SU-DHL-6 (cell line): Measurements from ENCODE around the gene C1orf185.

Experiments used
- H2AFZ ChIP-seq: fragments of 200-600 bp; sonication (generic); 2 replicates; pipeline ENCODE4 v1.6.1; 2014; ENCODE audit warnings: low read depth, mild to moderate bottlenecking, moderate library complexity, mixed read lengths, antibody characterized with exemption, low read length; ENCODE audit not compliant: severe bottlenecking
- H3F3A ChIP-seq: fragments of 200-600 bp; shearing (Covaris generic); 2 replicates; pipeline ENCODE4 v1.6.0; 2016; ENCODE audit warnings: antibody characterized with exemption, mild to moderate bottlenecking; ENCODE audit not compliant: insufficient read depth
- H3K27ac ChIP-seq: fragments of 200-600 bp; sonication (generic); 2 replicates; pipeline ENCODE4 v1.5.1; 2016; ENCODE audit warnings: low read depth, mild to moderate bottlenecking, low read length, moderate library complexity, mixed read lengths
- H3K27me3 ChIP-seq: fragments of 200-600 bp; sonication (generic), shearing (Covaris generic); 2 replicates; pipeline ENCODE4 v1.6.0; 2014; ENCODE audit warnings: mild to moderate bottlenecking, low read length
- H3K36me3 ChIP-seq: fragments of 200-600 bp; sonication (generic); 2 replicates; pipeline ENCODE4 v1.6.1; 2014; ENCODE audit warnings: mild to moderate bottlenecking, low read length, mixed read lengths
- H3K4me2 ChIP-seq: fragments of 300-600, 200-600 bp; shearing (Covaris generic), sonication (generic); 2 replicates; pipeline ENCODE4 v1.6.0; 2014; ENCODE audit warnings: low read length, low read depth, mild to moderate bottlenecking; ENCODE audit not compliant: poor library complexity, severe bottlenecking
- H3K4me3 ChIP-seq: fragments of 200-600 bp; sonication (generic); 2 replicates; pipeline ENCODE4 v1.5.1; 2014; ENCODE audit warnings: antibody characterized with exemption, low read length, mild to moderate bottlenecking, mixed read lengths; ENCODE audit not compliant: insufficient read depth, poor library complexity, severe bottlenecking
- H3K79me2 ChIP-seq: fragments of 200-600 bp; sonication (generic); 2 replicates; pipeline ENCODE4 v1.6.1; 2014; ENCODE audit warnings: mild to moderate bottlenecking, low read length, moderate library complexity; ENCODE audit not compliant: insufficient read depth
- H3K9ac ChIP-seq: fragments of 200-600 bp; sonication (generic); 2 replicates; pipeline ENCODE4 v1.7.0; 2014; ENCODE audit warnings: mild to moderate bottlenecking, low read length
- H3K9me2 ChIP-seq: fragments of 200-600 bp; sonication (generic); replicated peaks from 2 replicates; pipeline ENCODE4 v1.6.1; 2014; ENCODE audit warnings: low read length; ENCODE audit not compliant: insufficient read depth
- H3K9me3 ChIP-seq: fragments of 200-600 bp; sonication (generic); 2 replicates; pipeline ENCODE4 v1.6.1; 2014; ENCODE audit warnings: low read length, mixed read lengths; ENCODE audit not compliant: insufficient read depth
- H4K20me1 ChIP-seq: fragments of 200-600 bp; sonication (generic); 2 replicates; pipeline ENCODE4 v1.6.1; 2014; ENCODE audit warnings: low read depth, mild to moderate bottlenecking, antibody characterized with exemption, low read length, moderate library complexity, mixed read lengths
- CTCF ChIP-seq: fragments of 200-600 bp; sonication (generic); IDR thresholded peaks from one replicate; pipeline ENCODE4 v1.5.1; 2017; ENCODE audit warnings: antibody characterized with exemption, mild to moderate bottlenecking, low read length, moderate library complexity; ENCODE audit not compliant: insufficient read depth, poor library complexity, severe bottlenecking
- EZH2phosphoT487 ChIP-seq: fragments of 200-600 bp; sonication (generic), shearing (Covaris generic); conservative IDR thresholded peaks from 2 replicates; pipeline ENCODE4 v1.6.1; 2018; ENCODE audit warnings: mild to moderate bottlenecking, antibody characterized with exemption, low read length, moderate library complexity, mixed read lengths

C1orf185 gene

DNA sequence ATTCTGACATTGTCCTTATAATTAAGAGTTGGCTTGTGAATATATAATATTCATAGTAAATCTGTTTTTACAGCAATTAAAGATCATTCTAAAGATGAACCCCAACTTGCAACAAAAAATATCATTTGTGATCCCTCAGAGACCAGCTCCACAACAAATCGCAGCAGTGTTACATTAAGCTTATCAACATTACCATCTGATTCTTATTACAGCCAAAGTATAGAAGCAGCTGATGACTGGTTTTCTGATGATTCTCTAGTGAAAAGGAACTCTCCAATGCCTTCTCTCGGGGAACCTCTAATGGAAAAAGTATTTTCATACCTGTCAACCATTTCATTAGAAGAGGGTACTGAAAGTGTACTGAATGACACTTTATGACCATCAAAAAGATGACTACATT lies 45.4 kb downstream of the C1orf185 start:
- H2AFZ ChIP-seq: no peak overlapping the region
- H3K9me3 ChIP-seq: no peaks in the 10 kb centered on the region
- no peaks in the 10 kb centered on the region for H3F3A ChIP-seq
- no peaks in the 10 kb centered on the region for H3K79me2 ChIP-seq
- H3K9ac ChIP-seq: no peak overlapping the region
- no peak overlapping the region for H3K4me2 ChIP-seq
- H3K27me3 ChIP-seq: no peaks in the 10 kb centered on the region
- H3K4me3 ChIP-seq: no peak overlapping the region
- no peak overlapping the region for H3K27ac ChIP-seq
- no peaks in the 10 kb centered on the region for H4K20me1 ChIP-seq
- TF ChIP-seq EZH2phosphoT487: no peak
- TF ChIP-seq CTCF: no peak
- H3K9me2 ChIP-seq: no peaks in the 10 kb centered on the region
- H3K36me3 ChIP-seq: no peaks in the 10 kb centered on the region

DNA sequence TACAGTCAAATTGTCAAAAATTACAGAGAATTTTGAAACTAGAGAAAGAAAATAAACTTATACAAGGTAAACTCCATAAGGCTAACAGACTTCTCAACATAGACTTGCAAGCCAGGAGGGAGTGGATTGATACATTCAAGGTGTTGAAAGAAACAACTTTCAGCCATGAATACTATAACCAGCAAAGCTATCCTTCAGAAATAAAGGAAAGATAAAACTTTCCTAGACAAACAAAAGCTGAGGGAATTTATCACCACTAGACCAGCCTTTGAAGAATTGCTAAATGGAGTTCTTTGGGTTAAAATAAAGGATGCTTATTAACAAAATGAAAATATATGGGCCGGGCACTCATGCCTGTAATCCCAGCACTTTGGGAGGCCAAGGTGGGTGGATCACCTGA lies 52.7 kb downstream of the C1orf185 start:
- Histone ChIP-seq H3K9me2 (no peaks in the 10 kb centered on the region), H2AFZ (no peak overlapping the region), H3K9ac (no peak overlapping the region), H3K27ac (no peak overlapping the region), H3K27me3 (no peaks in the 10 kb centered on the region), H3K36me3 (no peaks in the 10 kb centered on the region), H3F3A (no peaks in the 10 kb centered on the region), H3K4me2 (no peak overlapping the region), H3K9me3 (0 out of 2 replicates have a peak, but pooled peaks cover 5% of the 10 kb centered on the region), H3K4me3 (no peak overlapping the region), H4K20me1 (no peaks in the 10 kb centered on the region), H3K79me2 (no peaks in the 10 kb centered on the region)
- TF ChIP-seq EZH2phosphoT487 (no peak), CTCF (no peak)

- H3K79me2 ChIP-seq: no peaks in the 10 kb centered on the region
- no peak overlapping the region for H2AFZ ChIP-seq
- H3F3A ChIP-seq: no peaks in the 10 kb centered on the region
- H3K9me2 ChIP-seq: no peaks in the 10 kb centered on the region
- no peaks in the 10 kb centered on the region for H4K20me1 ChIP-seq
- TF ChIP-seq CTCF: no peak
- TF ChIP-seq EZH2phosphoT487: no peak
- H3K4me3 ChIP-seq: no peak overlapping the region
- no peak overlapping the region for H3K27ac ChIP-seq
- H3K4me2 ChIP-seq: no peak overlapping the region
- H3K9me3 ChIP-seq: 0 out of 2 replicates have a peak, but pooled peaks cover 5% of the 10 kb centered on the region
- no peaks in the 10 kb centered on the region for H3K27me3 ChIP-seq
- H3K36me3 ChIP-seq: no peaks in the 10 kb centered on the region
- no peak overlapping the region for H3K9ac ChIP-seq
Measured at GRCh38 chr1:51156752-51157151, 54.7 kb downstream of the C1orf185 start.

DNA sequence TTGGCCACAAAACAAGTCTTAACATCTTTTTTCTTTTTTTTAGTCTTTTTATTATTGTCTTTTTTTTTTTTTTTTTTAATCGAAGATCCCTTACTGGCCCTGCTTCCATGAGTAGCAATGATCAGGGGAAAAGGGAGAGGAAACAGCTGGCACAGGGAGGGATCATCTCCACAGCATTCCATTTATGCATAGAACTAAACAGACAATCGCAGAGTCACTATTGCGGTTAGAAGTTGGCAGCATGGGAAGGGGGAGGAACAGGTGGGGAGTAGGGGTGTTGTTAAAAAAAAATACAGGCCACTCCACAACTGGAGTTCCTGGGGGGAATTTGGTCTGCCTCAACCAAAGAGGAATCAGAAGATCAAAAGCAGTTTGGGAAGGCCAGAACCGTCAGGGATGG lies 55.4 kb downstream of the C1orf185 start:
- Histone ChIP-seq H3K9ac (no peak overlapping the region), H3K4me3 (no peak overlapping the region), H3K27me3 (no peaks in the 10 kb centered on the region), H3K9me2 (no peaks in the 10 kb centered on the region), H3K9me3 (0 out of 2 replicates have a peak, but pooled peaks cover 5% of the 10 kb centered on the region), H3K79me2 (no peaks in the 10 kb centered on the region), H3K36me3 (no peaks in the 10 kb centered on the region), H3K4me2 (no peak overlapping the region), H3K27ac (no peak overlapping the region), H3F3A (no peaks in the 10 kb centered on the region), H4K20me1 (no peaks in the 10 kb centered on the region), H2AFZ (no peak overlapping the region)
- TF ChIP-seq CTCF (no peak), EZH2phosphoT487 (no peak)
